Stimulated activated CD4-positive, alpha-beta T cell treated with anti-CD3 and anti-CD28 coated beads, Interleukin-2, amount 100 ng/mL, for 4 hours (primary cell): ENCODE data around the gene CLSTN2.

Experiments used
- DNase-seq: peaks from one replicate; pipeline ENCODE4 v3.0.0-alpha.2; 2020; ENCODE audit warnings: low read depth

The CLSTN2 gene

GRCh38 chr3:140341817-140342403 is 406.9 kb downstream of the CLSTN2 start:
- DNase-seq = no peak

GRCh38 chr3:140342668-140343067 is 407.7 kb downstream of the CLSTN2 start:
- DNase-seq = no peak

GRCh38 chr3:140343211-140344081 is 408.5 kb downstream of the CLSTN2 start:
- DNase-seq = no peak

- no peak for DNase-seq
Measured at GRCh38 chr3:140344082-140344454, 409.1 kb downstream of the CLSTN2 start.

GRCh38 chr3:140344601-140345205 is 409.7 kb downstream of the CLSTN2 start:
- DNase-seq = no peak

- DNase-seq = no peak
Measured at GRCh38 chr3:140347151-140347550, 412.2 kb downstream of the CLSTN2 start.

- no peak for DNase-seq
Measured at GRCh38 chr3:140349938-140350337, 415.0 kb downstream of the CLSTN2 start.

GRCh38 chr3:140351466-140351865 is 416.5 kb downstream of the CLSTN2 start:
- DNase-seq = no peak

- no peak for DNase-seq
Measured at GRCh38 chr3:140355481-140355880, 420.5 kb downstream of the CLSTN2 start.

GRCh38 chr3:140358686-140359085 is 423.7 kb downstream of the CLSTN2 start:
- no peak for DNase-seq

- DNase-seq = no peak
Measured at GRCh38 chr3:140359233-140359995, 424.4 kb downstream of the CLSTN2 start.

GRCh38 chr3:140360332-140360731 is 425.3 kb downstream of the CLSTN2 start:
- DNase-seq = no peak

- DNase-seq = no peak
Measured at GRCh38 chr3:140363801-140364200, 428.8 kb downstream of the CLSTN2 start.

GRCh38 chr3:140365872-140366697 is 431.1 kb downstream of the CLSTN2 start:
- DNase-seq = no peak

- no peak for DNase-seq
Measured at GRCh38 chr3:140368223-140368811, 433.3 kb downstream of the CLSTN2 start.

GRCh38 chr3:140370686-140371085 is 435.7 kb downstream of the CLSTN2 start:
- no peak for DNase-seq

- DNase-seq = no peak
Measured at GRCh38 chr3:140373234-140373633, 438.2 kb downstream of the CLSTN2 start.

- DNase-seq = no peak
Measured at GRCh38 chr3:140375002-140375401, 440.0 kb downstream of the CLSTN2 start.

GRCh38 chr3:140376136-140376889 is 441.3 kb downstream of the CLSTN2 start:
- DNase-seq = no peak

- no peak for DNase-seq
Measured at GRCh38 chr3:140377644-140378043, 442.7 kb downstream of the CLSTN2 start.
